ENCODE measurements around the gene FASN. TPM values are rescaled to one million over a fixed set of nuclear protein-coding genes. Genes with fewer than 3 reads are reported as not detected.

FASN gene
- total RNA-seq, 2 donors from 2014 or later: 90.5 to 91.2 TPM

DNA sequence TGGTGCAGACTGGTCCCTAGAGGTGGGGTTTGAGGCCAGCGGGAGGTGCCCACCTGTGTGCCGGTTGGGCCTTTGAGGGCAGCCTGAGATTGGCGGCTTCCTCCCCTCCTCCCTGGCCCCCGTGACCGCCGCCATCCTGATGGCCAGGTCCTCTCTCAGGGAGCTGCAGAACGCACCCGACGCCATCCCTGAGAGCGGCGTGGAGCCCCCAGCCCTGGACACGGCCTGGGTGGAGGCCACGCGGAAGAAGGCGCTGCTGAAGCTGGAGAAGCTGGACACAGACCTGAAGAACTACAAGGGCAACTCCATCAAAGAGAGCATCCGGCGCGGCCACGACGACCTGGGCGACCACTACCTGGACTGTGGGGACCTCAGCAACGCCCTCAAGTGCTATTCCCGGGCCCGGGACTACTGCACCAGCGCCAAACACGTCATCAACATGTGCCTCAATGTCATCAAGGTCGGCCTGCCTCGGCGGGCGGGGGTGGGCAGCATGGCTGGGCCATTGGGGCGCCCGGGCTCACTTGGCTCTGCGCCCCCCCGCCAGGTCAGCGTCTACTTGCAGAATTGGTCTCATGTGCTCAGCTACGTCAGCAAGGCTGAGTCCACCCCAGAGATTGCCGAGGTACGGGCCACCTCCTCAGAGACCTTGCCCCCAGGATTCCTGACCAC lies 43.5 kb downstream of the FASN start:
- no peak for ATAC-seq (replicated peaks in 1 of 2)
- Mint-ChIP-seq H3K27ac (no peak overlapping the region), H3K27me3 (ENCODE audit: low read depth) (no peaks in the 10 kb centered on the region), H3K4me3 (peak overlapping the region in 1 of 2 donors; percentile 17), H3K9me3 (no peaks in the 10 kb centered on the region), H3K36me3 (ENCODE audit: insufficient read depth in 2 of 2) (no peaks in the 10 kb centered on the region), H3K4me1 (ENCODE audit: low read depth) (peaks cover 20% of the 10 kb centered on the region)
- no peak for DNase-seq

DNA sequence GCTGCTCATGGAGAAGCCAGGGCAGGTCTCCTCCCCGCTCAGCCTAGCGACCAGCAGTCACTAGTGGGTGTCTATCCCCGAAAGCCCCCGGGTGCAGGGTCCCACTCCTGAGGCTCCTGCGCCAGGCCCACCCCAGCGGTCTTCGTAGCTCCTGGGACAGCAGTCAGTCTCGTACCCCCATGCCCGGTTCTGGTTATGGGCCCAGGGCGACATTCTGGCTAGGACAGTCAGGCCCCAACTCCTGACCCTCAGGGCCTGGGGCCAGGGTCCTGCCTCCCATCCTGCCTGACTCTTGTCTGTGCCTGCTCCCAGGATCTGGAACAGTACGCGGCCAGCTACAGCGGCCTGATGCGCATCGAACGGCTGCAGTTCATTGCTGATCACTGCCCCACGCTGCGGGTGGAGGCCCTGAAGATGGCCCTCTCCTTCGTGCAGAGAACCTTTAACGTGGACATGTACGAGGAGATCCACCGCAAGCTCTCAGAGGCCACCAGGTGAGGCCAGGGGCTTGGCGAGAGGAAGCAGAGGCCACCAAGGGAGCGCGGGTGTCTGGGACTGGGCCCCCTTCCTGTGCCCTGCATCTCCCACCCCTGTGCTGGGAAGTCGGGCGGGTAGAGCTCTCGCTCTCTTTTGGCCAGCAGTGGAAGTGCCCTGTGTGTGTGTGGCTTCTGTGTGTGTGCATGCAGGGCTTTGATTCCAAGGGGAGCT lies 44.3 kb downstream of the FASN start:
- H3K27ac Mint-ChIP-seq: no peak overlapping the region
- H3K36me3 Mint-ChIP-seq (ENCODE audit: insufficient read depth in 2 of 2): no peaks in the 10 kb centered on the region
- no peak for ATAC-seq (replicated peaks in 1 of 2)

DNA sequence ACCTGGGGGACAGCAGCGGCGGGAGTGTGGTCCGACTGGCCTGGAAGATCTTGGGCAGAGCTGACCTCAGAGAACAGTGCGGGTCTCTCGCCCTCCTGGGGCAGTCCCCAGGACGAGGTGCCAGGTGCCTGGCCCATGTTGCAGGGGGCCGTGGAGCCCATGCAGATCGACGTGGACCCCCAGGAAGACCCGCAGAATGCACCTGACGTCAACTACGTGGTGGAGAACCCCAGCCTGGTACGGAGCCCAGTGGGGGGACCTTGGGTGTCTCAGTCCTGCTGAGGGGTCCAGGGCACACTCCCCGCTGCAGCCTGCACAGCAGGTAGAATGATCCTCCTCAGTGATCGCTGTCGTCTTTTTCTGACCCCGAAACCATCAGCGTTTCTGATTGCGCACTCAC lies 44.9 kb downstream of the FASN start:
- DNase-seq: no peak
- Mint-ChIP-seq H3K27me3 (ENCODE audit: low read depth) (no peaks in the 10 kb centered on the region), H3K27ac (no peak overlapping the region), H3K4me1 (ENCODE audit: low read depth) (peaks cover 20% of the 10 kb centered on the region), H3K36me3 (ENCODE audit: insufficient read depth in 2 of 2) (no peaks in the 10 kb centered on the region), H3K9me3 (no peaks in the 10 kb centered on the region), H3K4me3 (peak overlapping the region; percentile 84 to 88)
- no peak for ATAC-seq (replicated peaks in 1 of 2)

More for the DNA sequence above, 44.3 kb downstream of the FASN start:
- no peak for DNase-seq
- Mint-ChIP-seq H3K27me3 (ENCODE audit: low read depth) (no peaks in the 10 kb centered on the region), H3K4me1 (ENCODE audit: low read depth) (peaks cover 20% of the 10 kb centered on the region), H3K4me3 (peak overlapping the region; percentile 84 to 88), H3K9me3 (no peaks in the 10 kb centered on the region)

DNA sequence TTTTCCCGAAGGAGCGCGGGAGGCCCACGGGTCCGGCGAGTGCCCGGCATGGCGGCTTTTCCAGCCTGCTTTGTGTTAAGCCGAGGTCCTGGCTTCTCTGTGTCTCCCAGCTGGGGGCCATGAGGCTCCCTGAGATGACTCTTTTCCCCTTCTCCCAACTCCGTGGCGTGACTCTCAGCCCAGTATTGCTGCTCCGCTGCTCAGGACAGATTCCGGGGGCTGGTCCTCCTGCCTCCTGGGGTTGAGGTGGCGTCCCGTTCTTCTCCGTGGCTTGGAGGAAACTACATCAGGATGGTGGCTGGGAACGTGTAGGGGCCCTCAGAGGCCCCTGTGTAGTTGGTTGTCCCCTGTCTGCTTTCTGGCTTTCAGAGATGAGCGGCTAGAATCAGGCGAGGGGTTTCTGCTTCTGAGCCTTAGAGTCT lies 45.4 kb downstream of the FASN start:
- no peak for DNase-seq
- H3K27me3 Mint-ChIP-seq (ENCODE audit: low read depth): no peaks in the 10 kb centered on the region
- H3K36me3 Mint-ChIP-seq (ENCODE audit: insufficient read depth in 2 of 2): no peaks in the 10 kb centered on the region
- ATAC-seq (replicated peaks in 1 of 2): no peak
- H3K27ac Mint-ChIP-seq: no peak overlapping the region
- peak overlapping the region; percentile 84 to 88 for H3K4me3 Mint-ChIP-seq
- no peaks in the 10 kb centered on the region for H3K9me3 Mint-ChIP-seq
- H3K4me1 Mint-ChIP-seq (ENCODE audit: low read depth): peaks cover 20% of the 10 kb centered on the region

DNA sequence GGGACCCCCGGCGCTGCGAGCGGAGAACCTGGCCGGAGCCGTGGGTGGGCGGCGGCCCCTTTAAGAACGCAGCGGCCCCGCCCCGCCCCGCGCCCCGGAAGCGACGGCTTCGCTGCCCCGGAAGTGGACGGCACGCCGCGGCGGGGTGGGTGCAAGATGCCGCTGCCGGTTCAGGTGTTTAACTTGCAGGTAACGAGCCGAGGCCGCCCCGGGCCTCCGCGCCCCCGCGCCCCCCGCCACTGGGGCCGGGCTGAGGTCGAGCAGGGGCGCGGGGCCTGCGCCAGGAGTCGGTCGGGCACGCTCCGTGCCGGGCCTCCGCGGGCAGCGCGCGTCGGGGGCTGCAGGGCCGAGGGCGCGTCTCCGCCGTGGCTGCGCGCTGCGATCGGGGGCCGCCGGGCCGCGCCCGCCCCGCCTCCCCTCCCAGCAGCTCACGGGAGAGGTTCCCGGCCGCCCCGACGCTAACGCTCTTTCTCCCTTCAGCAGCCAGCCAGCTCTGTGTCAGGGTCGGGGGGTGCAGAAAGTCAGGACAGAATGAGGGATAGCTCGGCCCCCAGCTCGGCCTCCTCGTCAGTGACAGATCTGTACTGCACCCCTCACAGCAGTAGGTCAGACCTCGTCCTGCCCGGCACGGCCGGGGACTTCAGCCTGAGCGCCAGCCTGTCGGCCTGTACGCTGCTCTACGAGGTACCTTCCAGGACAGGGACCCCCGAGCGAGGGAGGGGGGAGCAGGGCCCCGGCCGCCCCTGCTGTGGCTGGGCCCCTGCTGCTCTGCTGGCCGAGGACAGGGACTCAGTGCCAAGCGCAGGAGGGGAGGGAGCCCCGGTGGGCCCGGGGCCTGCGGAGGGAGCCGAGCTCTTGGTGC lies 46.0 kb downstream of the FASN start, which contains the start of the genes GPS1 and RFNG:
TSS of gene GPS1 (plus strand) at position 123 of the 862 bp plus-strand sequence. CDS start at position 157, 34 bp downstream.
TSS of gene RFNG (minus strand) at position 36 of the 862 bp plus-strand sequence. CDS start 45 bp downstream, outside the sequence.
- ATAC-seq (replicated peaks in 1 of 2) (peak; percentile 91), DNase-seq (peak; percentile 87 to 89)
- Mint-ChIP-seq H3K27ac (peak within 1 kb of the TSS; percentile 30), H3K4me3 (peak within 1 kb of the TSS; percentile 92 to 95), H3K36me3 (ENCODE audit: insufficient read depth in 2 of 2) (no peaks in the 10 kb centered on the region), H3K4me1 (ENCODE audit: low read depth) (peaks cover 20% of the 10 kb centered on the region), H3K27me3 (ENCODE audit: low read depth) (no peaks in the 10 kb centered on the region), H3K9me3 (no peaks in the 10 kb centered on the region)

DNA sequence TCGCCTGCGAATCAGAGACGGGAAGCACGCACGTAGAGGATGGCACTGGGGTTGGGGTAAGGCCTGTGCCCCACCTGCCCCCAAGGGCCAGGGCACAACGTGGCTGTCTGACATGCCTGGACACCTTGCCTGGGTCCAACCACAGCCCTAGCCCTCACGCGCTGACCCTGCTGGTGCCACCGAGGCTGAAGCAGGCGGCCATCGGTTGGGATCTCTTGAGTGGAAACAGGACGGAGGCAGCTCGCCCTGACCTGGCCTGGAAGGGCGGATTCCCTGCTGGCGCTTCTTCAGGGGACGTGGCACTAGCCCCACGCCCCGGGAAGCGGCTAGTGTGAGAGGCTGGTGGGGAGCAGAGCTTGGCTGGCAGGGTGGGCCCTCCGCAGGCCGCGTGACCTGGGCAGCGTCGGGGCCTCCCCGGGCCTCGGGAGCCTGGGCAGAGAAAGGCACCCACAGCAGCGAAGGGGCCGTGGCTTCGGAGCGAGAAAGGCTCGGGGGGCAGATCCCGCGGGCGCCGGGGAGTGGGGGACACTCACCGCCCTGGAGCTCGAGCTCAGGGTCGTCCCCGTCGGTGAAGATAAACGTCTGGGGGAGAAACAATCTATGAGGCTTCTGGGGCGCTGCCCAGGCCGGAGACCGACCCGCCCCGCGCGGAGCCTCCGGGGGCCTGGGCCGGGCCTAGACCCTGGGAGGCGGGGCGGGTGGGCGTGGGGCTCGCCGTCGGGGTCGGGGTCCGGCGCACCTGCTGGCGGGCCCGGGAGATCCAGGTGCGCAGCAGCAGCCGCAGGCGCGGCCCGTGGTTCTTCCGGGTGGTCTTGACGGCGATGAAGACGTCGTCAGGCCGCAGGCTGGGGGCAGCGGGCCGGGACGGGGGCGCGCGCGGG lies 47.0 kb downstream of the FASN start:
- DNase-seq (no peak), ATAC-seq (replicated peaks in 1 of 2) (peak; percentile 33 to 39)
- Mint-ChIP-seq H3K27me3 (ENCODE audit: low read depth) (no peaks in the 10 kb centered on the region), H3K36me3 (ENCODE audit: insufficient read depth in 2 of 2) (no peaks in the 10 kb centered on the region), H3K27ac (peak overlapping the region; percentile 30), H3K4me3 (peak overlapping the region; percentile 92 to 95), H3K4me1 (ENCODE audit: low read depth) (peaks cover 20% of the 10 kb centered on the region), H3K9me3 (no peaks in the 10 kb centered on the region)

DNA sequence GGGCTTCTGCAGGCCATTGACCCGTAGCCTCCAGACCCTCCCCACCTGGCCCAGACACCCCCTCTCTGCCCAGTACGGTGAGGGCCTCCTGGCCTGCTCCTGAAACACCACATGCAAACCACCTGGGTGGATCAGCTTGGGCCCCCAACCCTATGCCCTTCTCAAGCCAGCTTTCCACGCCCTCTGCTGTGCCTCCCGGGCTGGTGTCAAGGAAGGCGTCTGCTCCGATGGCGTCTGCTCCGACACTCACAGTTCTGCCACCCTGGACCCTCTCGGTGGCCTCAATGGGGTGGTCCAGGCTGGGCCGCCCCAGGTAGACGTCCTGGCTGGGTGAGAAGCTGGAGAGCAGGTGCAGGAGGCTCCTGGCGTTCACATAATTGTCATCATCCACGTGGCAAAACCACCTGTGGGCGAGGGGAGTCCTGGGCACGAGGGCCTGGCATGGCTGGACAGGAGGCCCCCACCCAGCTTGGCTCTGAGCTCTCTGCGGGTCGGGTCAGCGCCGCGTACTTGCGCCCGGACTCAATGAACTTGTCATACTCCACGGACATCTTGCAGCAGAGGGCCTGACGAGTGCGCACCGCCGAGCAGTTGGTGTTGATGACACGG lies 47.8 kb downstream of the FASN start:
- no peak overlapping the region for H3K27ac Mint-ChIP-seq
- no peaks in the 10 kb centered on the region for H3K36me3 Mint-ChIP-seq (ENCODE audit: insufficient read depth in 2 of 2)
- H3K27me3 Mint-ChIP-seq (ENCODE audit: low read depth): no peaks in the 10 kb centered on the region
- peak overlapping the region; percentile 92 to 95 for H3K4me3 Mint-ChIP-seq
- H3K4me1 Mint-ChIP-seq (ENCODE audit: low read depth): peaks cover 20% of the 10 kb centered on the region
- H3K9me3 Mint-ChIP-seq: no peaks in the 10 kb centered on the region
- no peak for ATAC-seq (replicated peaks in 1 of 2)
- DNase-seq: no peak

DNA sequence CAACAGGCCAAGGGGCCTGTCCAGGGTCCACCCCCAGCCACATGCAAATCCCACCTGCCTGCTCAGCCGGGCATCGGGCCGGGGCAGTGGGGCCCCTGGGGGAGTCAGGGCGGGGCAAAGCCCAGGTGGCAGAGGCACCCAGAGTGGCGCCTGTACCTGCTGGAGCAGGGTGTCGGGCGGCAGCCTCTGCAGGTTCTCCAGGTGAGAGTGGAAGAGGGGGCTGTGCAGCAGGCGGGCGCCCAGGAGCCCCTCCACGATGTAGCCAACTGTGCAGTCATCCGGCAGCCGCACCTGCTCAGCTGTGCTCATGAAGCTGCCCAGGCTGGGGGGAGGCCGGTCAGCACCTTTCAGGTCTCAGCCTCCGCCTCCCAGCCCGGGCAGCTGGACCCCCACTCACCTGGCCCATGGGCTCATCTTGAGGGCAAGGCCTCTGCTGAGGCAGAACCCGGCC lies 48.5 kb downstream of the FASN start:
- no peak overlapping the region for H3K4me3 Mint-ChIP-seq
- H3K4me1 Mint-ChIP-seq (ENCODE audit: low read depth): peaks cover 20% of the 10 kb centered on the region
- no peaks in the 10 kb centered on the region for H3K27me3 Mint-ChIP-seq (ENCODE audit: low read depth)
- H3K36me3 Mint-ChIP-seq (ENCODE audit: insufficient read depth in 2 of 2): no peaks in the 10 kb centered on the region
- no peak for ATAC-seq (replicated peaks in 1 of 2)
- no peaks in the 10 kb centered on the region for H3K9me3 Mint-ChIP-seq
- no peak for DNase-seq
- H3K27ac Mint-ChIP-seq: no peak overlapping the region

DNA sequence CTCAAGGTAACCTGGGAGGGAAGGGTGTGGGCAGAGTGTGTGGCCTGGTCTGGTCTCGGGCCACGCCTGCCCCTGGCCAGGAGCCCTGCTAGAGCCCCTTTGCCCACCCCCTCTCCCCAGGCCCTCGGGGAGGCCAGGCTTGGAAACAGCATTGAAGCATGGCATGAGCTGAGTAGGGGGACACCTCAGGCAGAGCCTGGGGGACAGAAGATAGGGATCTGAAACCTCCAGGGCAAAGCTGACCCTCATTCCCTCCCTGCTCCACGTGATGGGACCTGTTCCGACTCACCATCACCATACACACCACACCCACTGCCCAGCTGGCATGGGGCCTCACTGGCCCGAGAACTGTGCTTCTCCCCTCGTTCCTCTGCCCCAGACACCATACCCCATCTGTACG lies 48.9 kb downstream of the FASN start:
- Mint-ChIP-seq H3K27me3 (ENCODE audit: low read depth) (no peaks in the 10 kb centered on the region), H3K4me1 (ENCODE audit: low read depth) (peaks cover 20% of the 10 kb centered on the region), H3K36me3 (ENCODE audit: insufficient read depth in 2 of 2) (no peaks in the 10 kb centered on the region), H3K27ac (no peak overlapping the region), H3K4me3 (peak overlapping the region in 1 of 2 donors; percentile 10), H3K9me3 (no peaks in the 10 kb centered on the region)
- ATAC-seq (replicated peaks in 1 of 2): no peak
- DNase-seq: no peak

DNA sequence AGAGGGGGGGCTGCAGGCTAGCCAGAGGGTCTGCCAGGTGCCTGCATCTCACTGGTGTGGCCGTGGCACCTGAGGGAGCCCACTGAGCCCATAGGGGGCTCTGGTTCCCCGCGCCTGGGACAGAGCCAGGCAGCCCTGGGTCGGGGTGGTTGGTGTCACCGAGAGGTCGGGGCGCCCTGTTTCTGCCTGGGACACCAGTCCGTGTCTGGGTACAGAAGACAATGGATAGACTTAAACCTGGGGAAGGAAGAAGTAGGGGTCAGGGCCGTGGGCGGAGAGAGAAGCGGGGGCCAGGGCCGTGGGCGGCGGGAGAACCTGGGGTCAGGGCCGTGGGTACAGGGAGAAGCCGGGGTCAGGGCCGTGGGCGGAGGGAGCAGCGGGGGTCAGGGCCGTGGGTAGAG lies 49.5 kb downstream of the FASN start:
- Mint-ChIP-seq H3K9me3 (no peaks in the 10 kb centered on the region), H3K27ac (no peak overlapping the region), H3K4me3 (peak overlapping the region in 1 of 2 donors; percentile 44), H3K27me3 (ENCODE audit: low read depth) (no peaks in the 10 kb centered on the region), H3K36me3 (ENCODE audit: insufficient read depth in 2 of 2) (no peaks in the 10 kb centered on the region), H3K4me1 (ENCODE audit: low read depth) (peaks cover 17% of the 10 kb centered on the region)
- ATAC-seq (replicated peaks in 1 of 2): no peak
- DNase-seq: no peak

DNA sequence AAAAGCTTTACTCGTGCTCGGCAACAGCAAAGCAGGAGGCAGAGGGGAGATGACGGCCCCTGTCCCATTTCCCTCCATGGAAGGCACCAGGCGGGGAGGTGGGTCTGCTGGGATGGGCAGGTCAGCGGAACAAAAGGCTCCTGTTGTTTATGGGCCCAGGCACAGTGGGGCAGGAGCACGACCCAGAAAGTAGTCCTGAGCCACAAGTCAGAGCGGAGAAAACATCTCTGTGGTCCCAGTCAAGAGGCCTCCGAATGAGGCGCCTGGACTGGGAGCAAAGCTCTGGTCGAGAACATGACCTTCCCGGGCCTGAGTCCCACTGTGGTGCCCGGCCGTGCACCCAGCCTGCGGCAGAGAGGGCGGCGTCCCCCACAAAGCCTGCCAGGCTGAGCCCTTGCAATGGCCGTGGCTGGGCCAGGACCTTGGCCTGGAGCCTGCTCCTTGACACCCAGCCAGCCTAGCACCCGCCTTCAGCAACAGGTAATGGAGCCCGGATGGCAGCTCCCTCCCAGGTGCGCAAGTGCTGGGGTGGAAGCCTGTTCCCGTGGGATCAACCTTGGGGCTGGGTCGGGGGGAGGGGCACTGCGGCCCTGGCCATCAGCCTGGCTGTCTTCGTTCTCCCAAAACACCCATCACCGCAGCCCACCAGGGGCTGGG lies 50.0 kb downstream of the FASN start:
- H3K4me3 Mint-ChIP-seq: no peak overlapping the region
- ATAC-seq (replicated peaks in 1 of 2): no peak
- H3K27me3 Mint-ChIP-seq (ENCODE audit: low read depth): no peaks in the 10 kb centered on the region
- no peak overlapping the region for H3K27ac Mint-ChIP-seq
- H3K4me1 Mint-ChIP-seq (ENCODE audit: low read depth): peaks cover 12% of the 10 kb centered on the region
- H3K36me3 Mint-ChIP-seq (ENCODE audit: insufficient read depth in 2 of 2): no peaks in the 10 kb centered on the region
- no peak for DNase-seq
- H3K9me3 Mint-ChIP-seq: no peaks in the 10 kb centered on the region
